ENCODE data around the gene RASGRF2.

The RASGRF2 gene

GRCh38 chr5:80960531-80961375 is 590 bp downstream of the RASGRF2 start:
- peak; percentile 26 for DNase-seq (ENCODE audit: extremely low spot score)
- TF ChIP-seq NFRKB (IDR thresholded peaks at IDR 0.05) (no peak), L3MBTL2 (conservative IDR thresholded peaks at IDR 0.05) (peak; percentile 82)
- ChIA-PET CTCF (interaction anchor here (0.6 kb wide), 1 partner anchor 13 kb away, joined by 5 read pairs; no protein-coding TSS in a partner anchor), POLR2A (no interaction called here)

GRCh38 chr5:80961376-80962281 is 1.5 kb downstream of the RASGRF2 start:
- ChIA-PET CTCF (interaction anchor here (0.6 kb wide), 2 partner anchors 13 to 460 kb away, joined by 4 to 5 read pairs; no protein-coding TSS in a partner anchor), POLR2A (no interaction called here)
- peak; percentile 19 for DNase-seq (ENCODE audit: extremely low spot score)
- TF ChIP-seq FOXK2 (IDR thresholded peaks at IDR 0.05) (no peak), L3MBTL2 (conservative IDR thresholded peaks at IDR 0.05) (no peak), TARDBP (IDR thresholded peaks at IDR 0.05) (no peak), ARNT (IDR thresholded peaks at IDR 0.05) (no peak), PKNOX1 (IDR thresholded peaks at IDR 0.05) (no peak), CTBP1 (IDR thresholded peaks at IDR 0.05; ENCODE audit: borderline replicate concordance) (no peak), ELF4 (IDR thresholded peaks at IDR 0.05) (no peak), HDGF (IDR thresholded peaks at IDR 0.05; ENCODE audit: borderline replicate concordance) (no peak), SP1 (IDR thresholded peaks at IDR 0.05) (no peak), ZNF384 (IDR thresholded peaks at IDR 0.05) (no peak), SUZ12 (IDR thresholded peaks at IDR 0.05) (no peak), NFRKB (IDR thresholded peaks at IDR 0.05) (no peak), BHLHE40 (IDR thresholded peaks at IDR 0.05; ENCODE audit: borderline replicate concordance) (no peak)

GRCh38 chr5:80962630-80963520 is 2.7 kb downstream of the RASGRF2 start:
- no peak for DNase-seq (ENCODE audit: extremely low spot score)
- ChIA-PET CTCF (interaction anchor here (0.6 kb wide), 1 partner anchor 85 kb away, joined by 7 read pairs; no protein-coding TSS in a partner anchor), POLR2A (no interaction called here)
- TF ChIP-seq ELF4 (IDR thresholded peaks at IDR 0.05) (no peak), CTBP1 (IDR thresholded peaks at IDR 0.05; ENCODE audit: borderline replicate concordance) (no peak), ZNF384 (IDR thresholded peaks at IDR 0.05) (no peak), SUZ12 (IDR thresholded peaks at IDR 0.05) (no peak), TARDBP (IDR thresholded peaks at IDR 0.05) (no peak)

GRCh38 chr5:80963521-80963895 is 3.3 kb downstream of the RASGRF2 start:
- CTCF ChIA-PET, result interaction anchor here (0.6 to 1.2 kb wide), 2 partner anchors 85 to 144 kb away, joined by 3 to 7 read pairs; no protein-coding TSS in a partner anchor
- POLR2A ChIA-PET, result no interaction called here
- no peak for TF ChIP-seq TARDBP (IDR thresholded peaks at IDR 0.05)
- no peak for TF ChIP-seq FOXK2 (IDR thresholded peaks at IDR 0.05)
- TF ChIP-seq FOXM1 (IDR thresholded peaks at IDR 0.05; ENCODE audit: borderline replicate concordance), result no peak
- TF ChIP-seq CTBP1 (IDR thresholded peaks at IDR 0.05; ENCODE audit: borderline replicate concordance), result no peak
- no peak for TF ChIP-seq L3MBTL2 (conservative IDR thresholded peaks at IDR 0.05)
- TF ChIP-seq NFRKB (IDR thresholded peaks at IDR 0.05), result no peak
- TF ChIP-seq ELF4 (IDR thresholded peaks at IDR 0.05), result no peak
- TF ChIP-seq PKNOX1 (IDR thresholded peaks at IDR 0.05), result peak; percentile 68; the same call in 1 of the 2 replicates
- TF ChIP-seq LEF1 (IDR thresholded peaks at IDR 0.05; ENCODE audit: borderline replicate concordance), result no peak
- no peak for DNase-seq (ENCODE audit: extremely low spot score)

GRCh38 chr5:80963966-80964481 is 3.9 kb downstream of the RASGRF2 start:
- no peak for DNase-seq (ENCODE audit: extremely low spot score)
- TF ChIP-seq BHLHE40 (IDR thresholded peaks at IDR 0.05; ENCODE audit: borderline replicate concordance) (no peak), FOXA1 (IDR thresholded peaks at IDR 0.05) (no peak), TARDBP (IDR thresholded peaks at IDR 0.05) (no peak), NFRKB (IDR thresholded peaks at IDR 0.05) (no peak), PKNOX1 (IDR thresholded peaks at IDR 0.05) (no peak), HDGF (IDR thresholded peaks at IDR 0.05; ENCODE audit: borderline replicate concordance) (no peak), FOXM1 (IDR thresholded peaks at IDR 0.05; ENCODE audit: borderline replicate concordance) (no peak)
- ChIA-PET POLR2A (no interaction called here), CTCF (interaction anchor here (0.6 to 1.2 kb wide), 2 partner anchors 84 to 144 kb away, joined by 3 to 7 read pairs; no protein-coding TSS in a partner anchor)

Data from HEK293T (cell line).